HepG2 (cell line): Measurements from ENCODE around the gene PHF3. TPM values are rescaled to one million over a fixed set of nuclear protein-coding genes. Genes with fewer than 3 reads are reported as not detected.
A peak's percentile ranks its signal among the peaks of the same experiment; 100 is the strongest.

Experiments
- DRAP1 ChIP-seq: IDR thresholded peaks from 2 replicates; pipeline ENCODE4 v1.6.1; 2016; ENCODE audit warnings: missing genetic modification reagents, missing compliant biosample characterization
- HBP1 ChIP-seq: IDR thresholded peaks from 2 replicates; pipeline ENCODE4 v1.6.1; 2016; ENCODE audit warnings: low read depth, control low read depth
- MIER3 ChIP-seq: IDR thresholded peaks from 2 replicates; pipeline ENCODE4 v1.6.1; 2016; ENCODE audit warnings: missing compliant biosample characterization, borderline replicate concordance
- SNAPC2 ChIP-seq: sonication (generic); formaldehyde crosslinking; IDR thresholded peaks from 2 replicates; pipeline ENCODE4 v1.8.1; 2022; ENCODE audit warnings: mild to moderate bottlenecking, missing genetic modification reagents
- TEAD3 ChIP-seq: optimal IDR thresholded peaks from 2 replicates; pipeline ENCODE3; 2016; ENCODE audit warnings: borderline replicate concordance
- ZNF143 ChIP-seq: sonication (generic); formaldehyde crosslinking; IDR thresholded peaks from 2 replicates; pipeline ENCODE4 v1.4.0; 2020; ENCODE audit warnings: missing genetic modification reagents
- ZNF253 ChIP-seq: sonication (generic); formaldehyde crosslinking; IDR thresholded peaks from 2 replicates; pipeline ENCODE4 v1.8.0; 2022; ENCODE audit warnings: mild to moderate bottlenecking, missing genetic modification reagents, borderline replicate concordance
- ZNF274 ChIP-seq: sonication (generic); formaldehyde crosslinking; IDR thresholded peaks from 2 replicates; pipeline ENCODE4 v1.5.1; 2020; ENCODE audit warnings: mild to moderate bottlenecking, missing genetic modification reagents
- ZNF552 ChIP-seq: sonication (generic); formaldehyde crosslinking; IDR thresholded peaks from 2 replicates; pipeline ENCODE4 v1.9.0; 2022; ENCODE audit warnings: missing genetic modification reagents, mild to moderate bottlenecking, borderline replicate concordance
- ZNF563 ChIP-seq: sonication (generic); formaldehyde crosslinking; IDR thresholded peaks from 2 replicates; pipeline ENCODE4 v1.8.0; 2022; ENCODE audit warnings: mild to moderate bottlenecking, moderate library complexity, missing genetic modification reagents
- ZNF773 ChIP-seq: sonication (generic); formaldehyde crosslinking; IDR thresholded peaks from 2 replicates; pipeline ENCODE4 v1.4.0; 2020; ENCODE audit warnings: missing genetic modification reagents, borderline replicate concordance
- ZXDC ChIP-seq: sonication (generic); formaldehyde crosslinking; IDR thresholded peaks from 2 replicates; pipeline ENCODE4 v1.5.0; 2020; ENCODE audit warnings: mild to moderate bottlenecking, missing genetic modification reagents
- polyA plus RNA-seq, 8 experiments: library from polyadenylated mRNA; depleted of rRNA in 3 of 8; stranded (reverse) in 7 of 8; unstranded in 1 of 8; fragments of >200 nt; fragmentation: Illumina TruSeq in 4 of 8; extraction: Trizol in 4 of 8; gene quantifications; 2 replicates each; pipeline versions ENCODE4 v1.2.1 to v1.2.3, GENCODE V29; 2011 to 2016; ENCODE audit warnings: low read depth in 4 of 8, missing spikeins in 1 of 8, mixed read lengths in 1 of 8; ENCODE audit not compliant: insufficient read depth in 1 of 8
- total RNA-seq, 5 experiments: library from RNA; depleted of rRNA; stranded (reverse); fragments of >200 nt; fragmentation: Illumina TruSeq; extraction: Trizol; gene quantifications; 2 replicates each; pipeline ENCODE4 v1.2.3, GENCODE V29; 2016; ENCODE audit warnings: low read depth in 1 of 5
- TF ChIP-seq, protein P1 (sequence below): sonication (generic); formaldehyde crosslinking; IDR thresholded peaks from 2 replicates; pipeline ENCODE4 v1.4.0; 2020; ENCODE audit warnings: missing genetic modification reagents
- TF ChIP-seq, protein P2 (sequence below): sonication (generic); formaldehyde crosslinking; IDR thresholded peaks from 2 replicates; pipeline ENCODE4 v1.4.0; 2020; ENCODE audit warnings: missing genetic modification reagents, mild to moderate bottlenecking, borderline replicate concordance
- TF ChIP-seq, protein P3 (sequence below): sonication (generic); formaldehyde crosslinking; IDR thresholded peaks from 2 replicates; pipeline ENCODE4 v1.8.1; 2023; ENCODE audit warnings: mild to moderate bottlenecking, moderate library complexity, missing genetic modification reagents
- TF ChIP-seq, protein P4 (sequence below): IDR thresholded peaks from 2 replicates; pipeline ENCODE4 v1.6.1; 2012; ENCODE audit warnings: inconsistent platforms
- TF ChIP-seq, protein P5 (sequence below): sonication (generic); formaldehyde crosslinking; IDR thresholded peaks from 2 replicates; pipeline ENCODE4 v1.8.0; 2022; ENCODE audit warnings: low read depth, missing genetic modification reagents

The PHF3 gene
- total and polyA plus RNA-seq, 2 of the 13 experiments (the other 11 are each of a cell fraction or from before 2014, with no cell fraction given), result 19.8 to 70.4 TPM

- no peak for TF ChIP-seq ZXDC (CRISPR knock-in tag)
- no peak; the same call in 1 of the 2 replicates for TF ChIP-seq DRAP1 (CRISPR knock-in tag)
- TF ChIP-seq MIER3 (CRISPR knock-in tag), result peak; percentile 89
- no peak; the same call in 1 of the 2 replicates for TF ChIP-seq HBP1 (CRISPR knock-in tag)
- TF ChIP-seq SNAPC2 (CRISPR knock-in tag), result no peak
- no peak for TF ChIP-seq ZNF274 (CRISPR knock-in tag)
- TF ChIP-seq, protein P1, sequence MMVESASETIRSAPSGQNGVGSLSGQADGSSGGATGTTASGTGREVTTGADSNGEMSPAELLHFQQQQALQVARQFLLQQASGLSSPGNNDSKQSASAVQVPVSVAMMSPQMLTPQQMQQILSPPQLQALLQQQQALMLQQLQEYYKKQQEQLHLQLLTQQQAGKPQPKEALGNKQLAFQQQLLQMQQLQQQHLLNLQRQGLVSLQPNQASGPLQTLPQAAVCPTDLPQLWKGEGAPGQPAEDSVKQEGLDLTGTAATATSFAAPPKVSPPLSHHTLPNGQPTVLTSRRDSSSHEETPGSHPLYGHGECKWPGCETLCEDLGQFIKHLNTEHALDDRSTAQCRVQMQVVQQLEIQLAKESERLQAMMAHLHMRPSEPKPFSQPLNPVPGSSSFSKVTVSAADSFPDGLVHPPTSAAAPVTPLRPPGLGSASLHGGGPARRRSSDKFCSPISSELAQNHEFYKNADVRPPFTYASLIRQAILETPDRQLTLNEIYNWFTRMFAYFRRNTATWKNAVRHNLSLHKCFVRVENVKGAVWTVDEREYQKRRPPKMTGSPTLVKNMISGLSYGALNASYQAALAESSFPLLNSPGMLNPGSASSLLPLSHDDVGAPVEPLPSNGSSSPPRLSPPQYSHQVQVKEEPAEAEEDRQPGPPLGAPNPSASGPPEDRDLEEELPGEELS (CRISPR knock-in tag), result peak; percentile 94
- TF ChIP-seq, protein P2, sequence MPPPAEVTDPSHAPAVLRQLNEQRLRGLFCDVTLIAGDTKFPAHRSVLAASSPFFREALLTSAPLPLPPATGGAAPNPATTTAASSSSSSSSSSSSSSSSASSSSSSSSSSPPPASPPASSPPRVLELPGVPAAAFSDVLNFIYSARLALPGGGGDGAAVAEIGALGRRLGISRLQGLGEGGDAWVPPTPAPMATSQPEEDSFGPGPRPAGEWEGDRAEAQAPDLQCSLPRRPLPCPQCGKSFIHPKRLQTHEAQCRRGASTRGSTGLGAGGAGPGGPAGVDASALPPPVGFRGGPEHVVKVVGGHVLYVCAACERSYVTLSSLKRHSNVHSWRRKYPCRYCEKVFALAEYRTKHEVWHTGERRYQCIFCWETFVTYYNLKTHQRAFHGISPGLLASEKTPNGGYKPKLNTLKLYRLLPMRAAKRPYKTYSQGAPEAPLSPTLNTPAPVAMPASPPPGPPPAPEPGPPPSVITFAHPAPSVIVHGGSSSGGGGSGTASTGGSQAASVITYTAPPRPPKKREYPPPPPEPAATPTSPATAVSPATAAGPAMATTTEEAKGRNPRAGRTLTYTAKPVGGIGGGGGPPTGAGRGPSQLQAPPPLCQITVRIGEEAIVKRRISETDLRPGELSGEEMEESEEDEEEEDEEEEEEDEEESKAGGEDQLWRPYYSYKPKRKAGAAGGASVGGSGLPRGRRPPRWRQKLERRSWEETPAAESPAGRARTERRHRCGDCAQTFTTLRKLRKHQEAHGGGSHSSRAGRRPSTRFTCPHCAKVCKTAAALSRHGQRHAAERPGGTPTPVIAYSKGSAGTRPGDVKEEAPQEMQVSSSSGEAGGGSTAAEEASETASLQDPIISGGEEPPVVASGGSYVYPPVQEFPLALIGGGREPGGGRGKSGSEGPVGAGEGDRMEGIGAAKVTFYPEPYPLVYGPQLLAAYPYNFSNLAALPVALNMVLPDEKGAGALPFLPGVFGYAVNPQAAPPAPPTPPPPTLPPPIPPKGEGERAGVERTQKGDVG (CRISPR knock-in tag), result no peak
- TF ChIP-seq ZNF253 (CRISPR knock-in tag), result no peak
- TF ChIP-seq ZNF563 (CRISPR knock-in tag), result no peak
- TF ChIP-seq, protein P3, sequence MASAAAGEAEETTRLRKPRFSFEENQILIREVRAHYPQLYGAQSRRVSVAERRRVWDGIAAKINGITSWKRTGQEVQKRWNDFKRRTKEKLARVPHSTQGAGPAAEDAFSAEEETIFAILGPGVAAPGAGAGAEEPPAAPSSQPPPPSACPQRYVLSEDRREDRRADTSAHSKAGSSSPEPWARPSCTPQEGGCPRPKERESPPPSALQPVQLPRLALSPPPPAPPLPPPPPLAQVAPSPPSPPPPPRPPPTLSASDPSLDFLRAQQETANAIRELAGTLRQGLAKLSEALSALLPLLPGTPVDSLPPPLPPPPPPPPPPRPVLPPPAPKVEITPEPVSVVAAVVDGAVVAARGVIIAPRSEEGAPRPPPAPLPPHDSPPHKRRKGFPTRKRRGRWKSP (CRISPR knock-in tag), result no peak
- TF ChIP-seq ZNF143 (CRISPR knock-in tag), result no peak
- TF ChIP-seq, protein P4, sequence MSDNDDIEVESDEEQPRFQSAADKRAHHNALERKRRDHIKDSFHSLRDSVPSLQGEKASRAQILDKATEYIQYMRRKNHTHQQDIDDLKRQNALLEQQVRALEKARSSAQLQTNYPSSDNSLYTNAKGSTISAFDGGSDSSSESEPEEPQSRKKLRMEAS, result no peak
- TF ChIP-seq ZNF773 (CRISPR knock-in tag), result no peak
- TF ChIP-seq, protein P5, sequence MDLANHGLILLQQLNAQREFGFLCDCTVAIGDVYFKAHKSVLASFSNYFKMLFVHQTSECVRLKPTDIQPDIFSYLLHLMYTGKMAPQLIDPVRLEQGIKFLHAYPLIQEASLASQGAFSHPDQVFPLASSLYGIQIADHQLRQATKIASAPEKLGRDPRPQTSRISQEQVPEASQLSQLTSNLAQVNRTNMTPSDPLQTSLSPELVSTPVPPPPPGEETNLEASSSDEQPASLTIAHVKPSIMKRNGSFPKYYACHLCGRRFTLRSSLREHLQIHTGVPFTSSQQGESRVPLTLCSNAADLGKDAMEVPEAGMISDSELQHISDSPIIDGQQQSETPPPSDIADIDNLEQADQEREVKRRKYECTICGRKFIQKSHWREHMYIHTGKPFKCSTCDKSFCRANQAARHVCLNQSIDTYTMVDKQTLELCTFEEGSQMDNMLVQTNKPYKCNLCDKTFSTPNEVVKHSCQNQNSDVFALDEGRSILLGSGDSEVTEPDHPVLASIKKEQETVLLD (CRISPR knock-in tag), result no peak
- TF ChIP-seq TEAD3 (CRISPR knock-in tag), result peak; percentile 81
- TF ChIP-seq ZNF552 (CRISPR knock-in tag), result no peak
Observed at GRCh38 chr6:63589952-63590411, 45.6 kb upstream of the PHF3 start (continued).
